ENCODE data around the gene ATP6V1E1.
A peak's percentile ranks its signal among the peaks of the same experiment; 100 is the strongest.

Gene ATP6V1E1

GRCh38 chr22:17581631-17582030, 46.9 kb downstream of the ATP6V1E1 start:
- Histone ChIP-seq H3K36me3 (ENCODE audit: control insufficient read depth, insufficient read depth, low read length) (no peaks in the 10 kb centered on the region), H3K9me3 (ENCODE audit: control insufficient read depth, insufficient read depth, low read depth, low read length) (no peaks in the 10 kb centered on the region), H3K9ac (ENCODE audit: low read length) (no peak overlapping the region), H3K27me3 (ENCODE audit: control insufficient read depth, insufficient read depth, low read length) (no peaks in the 10 kb centered on the region), H3K4me1 (ENCODE audit: control insufficient read depth, insufficient read depth, low read length) (peaks cover 8% of the 10 kb centered on the region; the same call in 1 of the 2 replicates), H3K4me3 (ENCODE audit: low read depth, low read length) (no peak overlapping the region), H3K27ac (ENCODE audit: low read depth, low read length) (no peak overlapping the region)

GRCh38 chr22:17581056-17581455, 47.5 kb downstream of the ATP6V1E1 start:
- no peaks in the 10 kb centered on the region for H3K9me3 ChIP-seq (ENCODE audit: control insufficient read depth, insufficient read depth, low read depth, low read length)
- no peaks in the 10 kb centered on the region for H3K36me3 ChIP-seq (ENCODE audit: control insufficient read depth, insufficient read depth, low read length)
- H3K27ac ChIP-seq (ENCODE audit: low read depth, low read length), result no peak overlapping the region
- H3K27me3 ChIP-seq (ENCODE audit: control insufficient read depth, insufficient read depth, low read length), result no peaks in the 10 kb centered on the region
- H3K4me3 ChIP-seq (ENCODE audit: low read depth, low read length), result no peak overlapping the region
- no peak overlapping the region for H3K9ac ChIP-seq (ENCODE audit: low read length)
- peaks cover 13% of the 10 kb centered on the region; the same call in 1 of the 2 replicates for H3K4me1 ChIP-seq (ENCODE audit: control insufficient read depth, insufficient read depth, low read length)

DNA sequence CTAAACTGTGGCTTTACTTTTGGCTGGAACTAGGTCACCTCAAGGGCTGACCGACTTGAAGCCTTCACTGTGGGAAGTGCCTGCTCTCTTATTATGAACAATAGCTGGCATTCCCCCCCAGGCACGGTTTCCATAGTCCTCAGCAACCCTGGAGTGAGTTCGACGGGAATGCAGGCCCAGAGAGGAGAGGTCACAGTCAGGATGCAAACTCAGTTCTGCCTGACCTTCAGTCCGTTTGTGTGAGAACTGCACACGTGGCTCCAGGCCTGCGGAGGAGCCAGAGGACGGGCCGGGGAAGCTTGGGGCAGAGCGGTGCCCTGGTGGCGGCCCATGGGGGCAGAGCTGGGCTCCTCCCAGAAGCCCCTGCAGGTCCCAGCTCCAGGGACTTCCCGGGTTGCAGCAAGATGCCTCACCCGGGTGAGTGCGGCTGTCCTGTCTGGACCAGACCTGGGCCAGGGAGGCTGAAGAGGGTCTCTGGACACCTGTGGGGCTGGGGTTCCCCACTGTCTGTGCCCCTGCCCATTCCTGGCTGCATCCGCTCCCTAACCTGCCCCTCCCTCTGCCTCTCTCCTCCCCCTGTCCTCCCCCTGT, 48.0 kb downstream of the ATP6V1E1 start:
- Histone ChIP-seq H3K27me3 (ENCODE audit: control insufficient read depth, insufficient read depth, low read length) (no peaks in the 10 kb centered on the region), H3K9ac (ENCODE audit: low read length) (no peak overlapping the region), H3K27ac (ENCODE audit: low read depth, low read length) (no peak overlapping the region; the same call in 1 of the 2 replicates), H3K9me3 (ENCODE audit: control insufficient read depth, insufficient read depth, low read depth, low read length) (no peaks in the 10 kb centered on the region), H3K4me3 (ENCODE audit: low read depth, low read length) (no peak overlapping the region), H3K4me1 (ENCODE audit: control insufficient read depth, insufficient read depth, low read length) (peaks cover 18% of the 10 kb centered on the region; the same call in 1 of the 2 replicates), H3K36me3 (ENCODE audit: control insufficient read depth, insufficient read depth, low read length) (no peaks in the 10 kb centered on the region)

GRCh38 chr22:17579535-17579981, 49.0 kb downstream of the ATP6V1E1 start:
- Histone ChIP-seq H3K4me1 (ENCODE audit: control insufficient read depth, insufficient read depth, low read length) (peaks cover 22% of the 10 kb centered on the region; the same call in 1 of the 2 replicates), H3K4me3 (ENCODE audit: low read depth, low read length) (no peak overlapping the region), H3K36me3 (ENCODE audit: control insufficient read depth, insufficient read depth, low read length) (no peaks in the 10 kb centered on the region), H3K9ac (ENCODE audit: low read length) (peak overlapping the region; percentile 28), H3K27ac (ENCODE audit: low read depth, low read length) (no peak overlapping the region; the same call in 1 of the 2 replicates), H3K9me3 (ENCODE audit: control insufficient read depth, insufficient read depth, low read depth, low read length) (no peaks in the 10 kb centered on the region), H3K27me3 (ENCODE audit: control insufficient read depth, insufficient read depth, low read length) (no peaks in the 10 kb centered on the region)

GRCh38 chr22:17578136-17578754, 50.3 kb downstream of the ATP6V1E1 start:
- Histone ChIP-seq H3K27ac (ENCODE audit: low read depth, low read length) (no peak overlapping the region), H3K4me1 (ENCODE audit: control insufficient read depth, insufficient read depth, low read length) (peaks cover 25% of the 10 kb centered on the region; the same call in 1 of the 2 replicates), H3K36me3 (ENCODE audit: control insufficient read depth, insufficient read depth, low read length) (no peaks in the 10 kb centered on the region), H3K4me3 (ENCODE audit: low read depth, low read length) (no peak overlapping the region), H3K9me3 (ENCODE audit: control insufficient read depth, insufficient read depth, low read depth, low read length) (no peaks in the 10 kb centered on the region), H3K27me3 (ENCODE audit: control insufficient read depth, insufficient read depth, low read length) (no peaks in the 10 kb centered on the region), H3K9ac (ENCODE audit: low read length) (no peak overlapping the region)

DNA sequence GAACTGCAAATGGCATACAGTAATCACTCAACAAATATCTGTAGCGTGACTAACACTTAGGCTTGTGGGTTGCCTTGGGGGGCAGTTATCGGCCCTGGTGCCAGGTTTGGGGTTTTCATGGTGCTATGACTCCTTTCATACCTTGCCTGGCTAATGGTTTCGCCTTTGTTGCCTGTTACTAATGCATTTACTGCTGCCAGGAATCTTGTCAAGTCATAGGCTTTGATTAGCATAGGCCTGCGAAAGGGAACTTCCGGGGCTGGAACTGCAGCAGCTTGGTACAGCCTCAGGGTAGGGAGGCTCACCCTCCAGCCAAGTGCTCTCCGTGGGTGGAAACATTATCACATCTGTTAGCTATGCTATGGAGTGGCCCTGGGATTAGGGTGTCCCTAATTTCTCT, 52.1 kb downstream of the ATP6V1E1 start:
- no peaks in the 10 kb centered on the region for H3K36me3 ChIP-seq (ENCODE audit: control insufficient read depth, insufficient read depth, low read length)
- H3K9ac ChIP-seq (ENCODE audit: low read length), result peak overlapping the region; percentile 80
- peak overlapping the region; percentile 60 for H3K27ac ChIP-seq (ENCODE audit: low read depth, low read length)
- H3K9me3 ChIP-seq (ENCODE audit: control insufficient read depth, insufficient read depth, low read depth, low read length), result no peaks in the 10 kb centered on the region
- no peaks in the 10 kb centered on the region for H3K27me3 ChIP-seq (ENCODE audit: control insufficient read depth, insufficient read depth, low read length)
- H3K4me1 ChIP-seq (ENCODE audit: control insufficient read depth, insufficient read depth, low read length), result peaks cover 27% of the 10 kb centered on the region; the same call in 1 of the 2 replicates
- H3K4me3 ChIP-seq (ENCODE audit: low read depth, low read length), result no peak overlapping the region

DNA sequence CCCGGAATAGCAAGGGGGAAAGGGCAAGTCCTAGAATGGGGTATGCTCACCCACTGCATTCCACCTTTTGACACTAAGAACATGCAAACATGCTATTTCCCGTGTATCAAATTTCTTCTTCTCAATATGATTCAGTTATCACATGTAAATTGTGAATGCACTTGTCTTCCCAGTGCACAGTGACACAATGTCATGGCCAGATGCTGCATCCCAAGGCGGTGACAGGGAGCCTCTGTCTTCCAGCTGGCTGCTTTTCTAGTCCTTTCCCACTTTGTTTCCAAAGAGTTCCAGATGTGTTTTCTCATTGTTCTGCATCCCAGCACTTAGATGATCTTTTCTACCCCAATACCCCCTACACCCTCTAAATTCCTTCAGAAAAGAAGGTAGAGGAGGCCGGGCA, 52.9 kb downstream of the ATP6V1E1 start:
- no peaks in the 10 kb centered on the region for H3K9me3 ChIP-seq (ENCODE audit: control insufficient read depth, insufficient read depth, low read depth, low read length)
- peaks cover 35% of the 10 kb centered on the region for H3K4me1 ChIP-seq (ENCODE audit: control insufficient read depth, insufficient read depth, low read length)
- no peak overlapping the region; the same call in 1 of the 2 replicates for H3K27ac ChIP-seq (ENCODE audit: low read depth, low read length)
- no peak overlapping the region for H3K9ac ChIP-seq (ENCODE audit: low read length)
- no peak overlapping the region for H3K4me3 ChIP-seq (ENCODE audit: low read depth, low read length)
- no peaks in the 10 kb centered on the region for H3K27me3 ChIP-seq (ENCODE audit: control insufficient read depth, insufficient read depth, low read length)
- H3K36me3 ChIP-seq (ENCODE audit: control insufficient read depth, insufficient read depth, low read length), result no peaks in the 10 kb centered on the region

DNA sequence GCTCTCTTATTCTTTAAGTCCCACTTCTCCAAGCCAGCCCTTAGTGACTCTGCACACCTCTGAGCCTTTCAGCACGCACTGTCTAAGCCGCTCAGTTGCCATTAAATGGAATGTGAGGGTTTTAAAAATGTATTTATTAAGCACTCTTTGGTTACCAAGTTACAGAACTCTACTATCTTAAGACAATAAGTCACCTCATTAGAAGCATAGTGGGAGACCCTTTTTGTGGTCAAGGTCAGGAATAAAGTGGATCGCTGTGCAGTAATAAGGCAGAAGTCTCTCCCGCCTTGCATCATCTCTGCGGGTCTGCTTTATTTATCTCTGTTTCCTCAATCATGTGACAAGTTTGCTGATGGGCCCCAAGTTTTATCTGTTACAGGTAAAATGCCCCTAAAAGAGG, 53.4 kb downstream of the ATP6V1E1 start:
- no peak overlapping the region for H3K27ac ChIP-seq (ENCODE audit: low read depth, low read length)
- no peak overlapping the region for H3K4me3 ChIP-seq (ENCODE audit: low read depth, low read length)
- H3K4me1 ChIP-seq (ENCODE audit: control insufficient read depth, insufficient read depth, low read length), result peaks cover 38% of the 10 kb centered on the region
- H3K9me3 ChIP-seq (ENCODE audit: control insufficient read depth, insufficient read depth, low read depth, low read length), result no peaks in the 10 kb centered on the region
- no peak overlapping the region for H3K9ac ChIP-seq (ENCODE audit: low read length)
- H3K27me3 ChIP-seq (ENCODE audit: control insufficient read depth, insufficient read depth, low read length), result no peaks in the 10 kb centered on the region
- H3K36me3 ChIP-seq (ENCODE audit: control insufficient read depth, insufficient read depth, low read length), result no peaks in the 10 kb centered on the region

DNA sequence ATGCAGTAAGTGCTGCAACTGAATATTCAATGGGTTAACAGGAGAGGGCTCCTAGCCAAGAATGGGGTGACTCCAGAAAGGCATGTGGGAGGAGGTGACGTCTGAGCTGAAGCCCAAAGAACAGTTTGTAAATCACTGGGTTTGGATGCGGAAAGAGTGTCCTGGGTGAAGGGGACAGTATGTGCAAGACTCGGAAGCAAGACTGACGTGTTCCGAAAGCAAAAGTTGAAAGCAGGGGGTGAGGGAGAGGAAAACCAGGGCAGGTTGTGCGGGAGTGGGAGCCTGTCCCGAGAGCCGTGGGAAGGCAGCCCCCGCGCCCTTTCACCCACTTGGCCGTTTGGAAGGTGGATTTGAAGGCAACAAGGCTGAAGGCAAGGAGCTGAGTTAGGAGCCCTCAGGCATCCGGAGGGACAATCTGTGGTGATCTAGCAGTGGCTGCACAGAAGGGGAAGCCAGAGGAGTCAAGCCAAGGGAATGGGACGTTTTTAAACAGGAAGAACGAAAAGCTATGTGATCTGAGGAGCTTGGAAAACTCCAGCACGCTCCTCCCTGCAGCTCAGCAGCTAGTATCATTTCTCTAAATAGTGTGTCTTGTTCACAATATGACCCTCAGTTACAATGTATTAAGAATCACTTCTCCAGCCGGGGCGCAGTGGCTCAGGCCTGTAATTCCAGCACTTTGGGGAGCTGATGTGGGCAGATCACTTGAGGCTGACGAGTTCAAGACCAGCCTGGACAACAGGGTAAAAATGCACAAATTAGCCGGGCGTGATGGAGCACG, 57.5 kb downstream of the ATP6V1E1 start:
- H3K9ac ChIP-seq (ENCODE audit: low read length), result no peak overlapping the region
- no peaks in the 10 kb centered on the region for H3K36me3 ChIP-seq (ENCODE audit: control insufficient read depth, insufficient read depth, low read length)
- no peaks in the 10 kb centered on the region for H3K9me3 ChIP-seq (ENCODE audit: control insufficient read depth, insufficient read depth, low read depth, low read length)
- peaks cover 35% of the 10 kb centered on the region for H3K4me1 ChIP-seq (ENCODE audit: control insufficient read depth, insufficient read depth, low read length)
- no peak overlapping the region; the same call in 1 of the 2 replicates for H3K27ac ChIP-seq (ENCODE audit: low read depth, low read length)
- H3K4me3 ChIP-seq (ENCODE audit: low read depth, low read length), result no peak overlapping the region
- no peaks in the 10 kb centered on the region for H3K27me3 ChIP-seq (ENCODE audit: control insufficient read depth, insufficient read depth, low read length)

GRCh38 chr22:17569971-17570511, 58.5 kb downstream of the ATP6V1E1 start:
- Histone ChIP-seq H3K27ac (ENCODE audit: low read depth, low read length) (no peak overlapping the region; the same call in 1 of the 2 replicates), H3K9ac (ENCODE audit: low read length) (peak overlapping the region; percentile 49)

More at GRCh38 chr22:17569971-17570511, 58.5 kb downstream of the ATP6V1E1 start:
- no peaks in the 10 kb centered on the region for H3K27me3 ChIP-seq (ENCODE audit: control insufficient read depth, insufficient read depth, low read length)
- H3K4me1 ChIP-seq (ENCODE audit: control insufficient read depth, insufficient read depth, low read length), result peaks cover 27% of the 10 kb centered on the region
- H3K4me3 ChIP-seq (ENCODE audit: low read depth, low read length), result no peak overlapping the region
- H3K36me3 ChIP-seq (ENCODE audit: control insufficient read depth, insufficient read depth, low read length), result no peaks in the 10 kb centered on the region
- H3K9me3 ChIP-seq (ENCODE audit: control insufficient read depth, insufficient read depth, low read depth, low read length), result no peaks in the 10 kb centered on the region

All from HUES6 (cell line).